Measurements from ENCODE around the gene NCKAP5L. TPM values are rescaled to one million over a fixed set of nuclear protein-coding genes. Genes with fewer than 3 reads are reported as not detected.
"Not testable (repeated sequence)": the region's sequence is repeated elsewhere in the genome, so short reads cannot be mapped to it uniquely, and the experiment has no call there.

NCKAP5L gene
- total RNA-seq, 4 donors from 2014 or later = 8.4 to 15.5 (median 10.4) TPM

GRCh38 chr12:49787672-49788071 is 40.5 kb downstream of the NCKAP5L start:
- DNase-seq (no peak), ATAC-seq (no peak)
- no peak overlapping the region for H3K27ac ChIP-seq
- intact Hi-C loops (cut with DNase I; ENCODE audit: low total_unique reads) = no loop called here
- H3K9me3 ChIP-seq = no peaks in the 10 kb centered on the region
- peaks cover 0 to 18% of the 10 kb centered on the region in 2 donors for H3K36me3 ChIP-seq
- H3K27me3 ChIP-seq = no peaks in the 10 kb centered on the region
- no peak overlapping the region for H3K4me3 ChIP-seq
- peaks cover 20 to 22% of the 10 kb centered on the region in 2 donors for H3K4me1 ChIP-seq
- in situ Hi-C loops (cut with MboI; ENCODE audit: low sequenced_read_pairs in 4 of 4) = no loop called here
- TF ChIP-seq CTCF (IDR thresholded peaks at IDR 0.05 in 4 of 5, conservative IDR thresholded peaks at IDR 0.05 in 1 of 5) (no peak), POLR2A (IDR thresholded peaks at IDR 0.05) (no peak)

GRCh38 chr12:49784756-49785409 is 43.3 kb downstream of the NCKAP5L start:
- Histone ChIP-seq H3K36me3 (no peaks in the 10 kb centered on the region), H3K4me3 (no peak overlapping the region), H3K27ac (peak overlapping the region in 3 of 4 donors; percentile 63 to 74 (median 69)), H3K27me3 (no peaks in the 10 kb centered on the region), H3K4me1 (peaks cover 20 to 22% of the 10 kb centered on the region in 2 donors), H3K9me3 (no peaks in the 10 kb centered on the region)
- DNase-seq (no peak), ATAC-seq (peak in 1 of 2 donors; percentile 42)
- TF ChIP-seq POLR2A (IDR thresholded peaks at IDR 0.05) (no peak), CTCF (IDR thresholded peaks at IDR 0.05 in 4 of 5, conservative IDR thresholded peaks at IDR 0.05 in 1 of 5) (no peak)
- in situ Hi-C loops (cut with MboI; ENCODE audit: low sequenced_read_pairs in 4 of 4) = no loop called here
- intact Hi-C loops (cut with DNase I; ENCODE audit: low total_unique reads) = loop anchor here (5.0 kb wide), 1 partner anchor 42 kb away; the partner anchor contains the start of gene NCKAP5L

GRCh38 chr12:49783917-49784676 is 44.1 kb downstream of the NCKAP5L start:
- no peaks in the 10 kb centered on the region for H3K27me3 ChIP-seq
- H3K9me3 ChIP-seq = no peaks in the 10 kb centered on the region
- in situ Hi-C loops (cut with MboI; ENCODE audit: low sequenced_read_pairs in 4 of 4) (no loop called here), intact Hi-C loops (cut with DNase I; ENCODE audit: low total_unique reads) (loop anchor here (5.0 kb wide), 1 partner anchor 43 kb away; the partner anchor contains the start of gene NCKAP5L)
- no peak overlapping the region for H3K4me3 ChIP-seq
- DNase-seq = no peak
- peak overlapping the region; percentile 56 to 74 (median 66) for H3K27ac ChIP-seq
- TF ChIP-seq POLR2A (IDR thresholded peaks at IDR 0.05) (no peak), CTCF (IDR thresholded peaks at IDR 0.05 in 4 of 5, conservative IDR thresholded peaks at IDR 0.05 in 1 of 5) (no peak)
- peaks cover 20 to 22% of the 10 kb centered on the region in 2 donors for H3K4me1 ChIP-seq
- no peaks in the 10 kb centered on the region for H3K36me3 ChIP-seq
- peak; percentile 77 to 86 for ATAC-seq

GRCh38 chr12:49780914-49781313 is 47.3 kb downstream of the NCKAP5L start:
- H3K27me3 ChIP-seq; H3K36me3 ChIP-seq; H3K4me3 ChIP-seq; H3K27ac ChIP-seq; H3K9me3 ChIP-seq; DNase-seq; ATAC-seq; in situ Hi-C loops (cut with MboI; ENCODE audit: low sequenced_read_pairs in 4 of 4): not testable (repeated sequence)
- intact Hi-C loops (cut with DNase I; ENCODE audit: low total_unique reads) = loop anchor here (5.0 kb wide), 1 partner anchor 46 kb away; the partner anchor contains the start of gene NCKAP5L
- peaks cover 20 to 22% of the 10 kb centered on the region in 2 donors for H3K4me1 ChIP-seq

GRCh38 chr12:49779581-49779980 is 48.6 kb downstream of the NCKAP5L start:
- DNase-seq = no peak
- Histone ChIP-seq H3K4me3 (no peak overlapping the region), H3K4me1 (peaks cover 14 to 17% of the 10 kb centered on the region in 2 donors), H3K36me3 (no peaks in the 10 kb centered on the region), H3K27ac (no peak overlapping the region), H3K27me3 (no peaks in the 10 kb centered on the region), H3K9me3 (no peaks in the 10 kb centered on the region)
- intact Hi-C loops (cut with DNase I; ENCODE audit: low total_unique reads) (no loop called here), in situ Hi-C loops (cut with MboI; ENCODE audit: low sequenced_read_pairs in 4 of 4) (loop anchor here (5.0 to 10.0 kb wide), 2 partner anchors 55 to 58 kb away; no protein-coding TSS in a partner anchor)
- no peak for TF ChIP-seq POLR2A (IDR thresholded peaks at IDR 0.05)
- no peak for ATAC-seq
